GM12878 (cell line): ENCODE data around the gene AREG. TPM values are rescaled to one million over a fixed set of nuclear protein-coding genes. Genes with fewer than 3 reads are reported as not detected.

Experiments
- ATAC-seq: fragments of 200-7000 bp; cut with Tn5 transposase; 3 replicates; pipeline ENCODE4 v1.9.1; 2020; ENCODE audit warnings: mild to moderate bottlenecking, moderate library complexity
- BruUV-seq: library from RNA; stranded (reverse); fragments of 400-500 nt; replicated peaks from 2 replicates; lab custom pipeline; 2021; lab: Mats Ljungman, UMichigan
- CTCF ChIA-PET: fragments of 300-600 bp; sonication (Branson Sonifier 250); formaldehyde crosslinking; extraction: SDS; loops from one replicate; lab custom pipeline; 2021; ENCODE audit warnings: inconsistent platforms; lab: Yijun Ruan, JAX
- POLR2A ChIA-PET: fragments of 350-600 bp; formaldehyde crosslinking; extraction: SDS; loops from one replicate; lab custom pipeline; 2021; ENCODE audit warnings: inconsistent platforms; lab: Charles Lee
- RAD21 ChIA-PET: fragments of 300-600 bp; sonication (Branson Sonifier 250); formaldehyde crosslinking; loops from one replicate; lab custom pipeline; 2023; ENCODE audit warnings: antibody characterized with exemption; ENCODE audit not compliant: unreplicated experiment; lab: Charles Lee
- SMC1A ChIA-PET: fragments of 300-600 bp; sonication (Branson Sonifier 250); formaldehyde crosslinking; loops from one replicate; lab custom pipeline; 2023; ENCODE audit not compliant: unreplicated experiment, uncharacterized antibody; lab: Charles Lee
- DNase-seq: peaks from one replicate; pipeline ENCODE4 v3.0.0-alpha.2; 2011; ENCODE audit warnings: low read depth, low spot score
- FAIRE-seq: peaks from 3 replicates; lab custom pipeline; 2011; peaks lifted over from hg19 to GRCh38; lab: Jason Lieb, UNC
- H2AFZ ChIP-seq: 2 replicates; pipeline ENCODE4 v1.6.0; 2011; ENCODE audit warnings: low read depth, low read length, control low read depth; ENCODE audit not compliant: control insufficient read depth
- H3K27ac ChIP-seq: 2 replicates; pipeline ENCODE4 v1.5.1; 2011; ENCODE audit warnings: control low read depth; ENCODE audit not compliant: control insufficient read depth, insufficient read depth
- H3K27me3 ChIP-seq, 2 experiments: replicated peaks in 1 of 2; 2 replicates each; pipeline versions ENCODE4 v1.6.0 to v1.6.1; 2011; ENCODE audit warnings: low read length in 1 of 2; ENCODE audit not compliant: control insufficient read depth in 2 of 2, insufficient read depth in 2 of 2
- H3K36me3 ChIP-seq, 2 experiments: 2 replicates each; pipeline ENCODE4 v1.5.1; 2011; ENCODE audit warnings: low read length in 1 of 2; ENCODE audit not compliant: control insufficient read depth in 2 of 2, insufficient read depth in 2 of 2
- H3K4me1 ChIP-seq: 2 replicates; pipeline ENCODE4 v1.6.1; 2011; ENCODE audit warnings: mild to moderate bottlenecking, low read length, moderate library complexity, mixed read lengths; ENCODE audit not compliant: control insufficient read depth, insufficient read depth
- H3K4me2 ChIP-seq: 2 replicates; pipeline ENCODE4 v1.6.0; 2011; ENCODE audit warnings: control low read depth; ENCODE audit not compliant: control insufficient read depth, insufficient read depth
- H3K4me3 ChIP-seq: fragments of 200-600 bp; sonication (generic); 2 replicates; pipeline ENCODE4 v1.5.1; 2016
- H3K79me2 ChIP-seq: 2 replicates; pipeline ENCODE4 v1.6.0; 2011; ENCODE audit warnings: low read length; ENCODE audit not compliant: control insufficient read depth, insufficient read depth
- H3K9ac ChIP-seq: 2 replicates; pipeline ENCODE4 v1.8.0; 2011; ENCODE audit warnings: low read length, control low read depth, mixed read lengths; ENCODE audit not compliant: control insufficient read depth, insufficient read depth
- H3K9me3 ChIP-seq: replicated peaks from 3 replicates; pipeline ENCODE4 v1.5.1; 2011; ENCODE audit warnings: mild to moderate bottlenecking, low read length; ENCODE audit not compliant: control insufficient read depth, insufficient read depth
- H4K20me1 ChIP-seq: 2 replicates; pipeline ENCODE4 v1.6.0; 2011; ENCODE audit not compliant: control insufficient read depth, insufficient read depth
- BHLHE40 ChIP-seq, 2 experiments: fragments of 450-650 bp in 1 of 2; IDR thresholded peaks; 2 replicates each; pipeline ENCODE4 v1.6.1; 2011 to 2017; ENCODE audit warnings: low read depth in 2 of 2, borderline replicate concordance in 1 of 2, improper control_type of control experiment in 1 of 2, low read length in 1 of 2, mild to moderate bottlenecking in 1 of 2
- BRCA1 ChIP-seq: IDR thresholded peaks from 2 replicates; pipeline ENCODE4 v1.6.1; 2011; ENCODE audit warnings: low read depth, low read length, improper control_type of control experiment
- EP300 ChIP-seq, 2 experiments: fragments of 150-350 bp in 1 of 2; IDR thresholded peaks; 2 replicates each; pipeline ENCODE4 v1.6.1; 2011 to 2012; ENCODE audit warnings: low read depth in 2 of 2, low read length in 2 of 2, borderline replicate concordance in 1 of 2, improper control_type of control experiment in 1 of 2, inconsistent platforms in 1 of 2; ENCODE audit not compliant: control insufficient read depth in 1 of 2
- IKZF1 ChIP-seq: fragments of 450-650 bp; conservative IDR thresholded peaks from 2 replicates; pipeline ENCODE4 v1.6.1; 2017; ENCODE audit warnings: antibody characterized with exemption, mild to moderate bottlenecking
- IKZF2 ChIP-seq, 2 experiments: fragments of 450-650 bp; IDR thresholded peaks; 2 replicates each; pipeline ENCODE4 v1.6.1; 2017; ENCODE audit warnings: mild to moderate bottlenecking in 2 of 2, moderate library complexity in 2 of 2
- MTA3 ChIP-seq: IDR thresholded peaks from 2 replicates; pipeline ENCODE4 v1.6.1; 2012; ENCODE audit warnings: low read length, inconsistent platforms, borderline replicate concordance
- NR2C2 ChIP-seq: IDR thresholded peaks from 2 replicates; pipeline ENCODE4 v1.6.1; 2011; ENCODE audit warnings: borderline replicate concordance, low read depth; ENCODE audit not compliant: control insufficient read depth, insufficient read length
- RELA ChIP-seq: fragments of 450-650 bp; IDR thresholded peaks from 2 replicates; pipeline ENCODE4 v1.8.0; 2014; ENCODE audit warnings: borderline replicate concordance; ENCODE audit not compliant: partially characterized antibody
- STAT3 ChIP-seq: IDR thresholded peaks from 2 replicates; pipeline ENCODE4 v1.6.1; 2011; ENCODE audit warnings: low read depth, low read length, improper control_type of control experiment
- ZNF622 ChIP-seq: fragments of 450-650 bp; IDR thresholded peaks from 2 replicates; pipeline ENCODE4 v1.6.1; 2017; ENCODE audit warnings: mild to moderate bottlenecking, inconsistent platforms
- WGBS: methylation state at CpG from one replicate; pipeline ENCODE4 v1.1.6; 2016; ENCODE audit warnings: low lambda C conversion rate; ENCODE audit not compliant: insufficient replicate concordance, insufficient coverage; ENCODE audit errors: missing lambda C conversion rate; 5-methylcytosine and 5-hydroxymethylcytosine counted together
- in situ Hi-C: fragments of 300-500 bp; cut with MboI; formaldehyde crosslinking; loops from 9 replicates; pipeline ENCODE4 v1.14.3; 2018; ENCODE audit warnings: mixed read lengths
- intact Hi-C: fragments of 100-400 bp; cut with micrococcal nuclease; formaldehyde crosslinking; loops from one replicate; pipeline ENCODE4 v1.14.2; 2022; ENCODE audit not compliant: unreplicated experiment
- polyA plus RNA-seq, 11 experiments: library from polyadenylated mRNA; depleted of rRNA in 4 of 11; unstranded in 6 of 11; stranded (reverse) in 5 of 11; fragments of >200 nt; fragmentation: Nextera tagmentation in 4 of 11; fragmentation: Illumina TruSeq in 1 of 11; extraction: Ambion mirVana in 4 of 11; extraction: Trizol in 1 of 11; gene quantifications; 1 replicate in 1 of 11; 2 replicates in 10 of 11; pipeline versions ENCODE4 v1.2.1 to v1.2.3, GENCODE V29; 2011 to 2016; ENCODE audit warnings: inconsistent platforms in 2 of 11, missing spikeins in 2 of 11, low read depth in 1 of 11
- total RNA-seq, 4 experiments: library from RNA; depleted of rRNA in 3 of 4; stranded (reverse); fragments of >200 nt in 3 of 4; fragmentation: Illumina TruSeq in 1 of 4; extraction: Trizol in 1 of 4; gene quantifications; 2 replicates each; pipeline versions ENCODE4 v1.2.1 to v1.2.3, GENCODE V29; 2013 to 2021
- TF ChIP-seq, protein P1 (sequence below): fragments of 450-650 bp; IDR thresholded peaks from 2 replicates; pipeline ENCODE4 v1.6.1; 2017; ENCODE audit warnings: mild to moderate bottlenecking
- TF ChIP-seq, protein P2 (sequence below): fragments of 450-650 bp; IDR thresholded peaks from 2 replicates; pipeline ENCODE4 v1.6.1; 2017; ENCODE audit warnings: borderline replicate concordance

AREG gene
- total and polyA plus RNA-seq, 10 of the 15 experiments (the other 5 are each of a cell fraction or from before 2014, with no cell fraction given): 0.25 to 0.37 TPM; not detected in 8

- ChIA-PET POLR2A (no interaction called here), RAD21 (no interaction called here), CTCF (interaction anchor here (0.9 kb wide), 1 partner anchor 37 kb away, joined by 4 read pairs; no protein-coding TSS in a partner anchor), SMC1A (no interaction called here)
- no peaks in the 10 kb centered on the region for H4K20me1 ChIP-seq
- no peak overlapping the region for H3K27ac ChIP-seq
- no peak for TF ChIP-seq NR2C2
- TF ChIP-seq IKZF1: no peak
- no peak for TF ChIP-seq STAT3
- no peak for TF ChIP-seq RELA
- no peaks in the 10 kb centered on the region for H3K79me2 ChIP-seq
- H3K4me1 ChIP-seq: no peaks in the 10 kb centered on the region
- no peak overlapping the region for H3K4me2 ChIP-seq
- under 1% methylated on average over 5 of the region's 5 CpGs for WGBS
- DNase-seq: no peak
- no peaks in the 10 kb centered on the region for H3K9me3 ChIP-seq
- H3K27me3 ChIP-seq: no peaks in the 10 kb centered on the region; a peak in 1 of 4 replicates
- H3K36me3 ChIP-seq: no peaks in the 10 kb centered on the region
- no peak overlapping the region for H3K4me3 ChIP-seq
- no peak overlapping the region for H2AFZ ChIP-seq
- no peak for FAIRE-seq
- ATAC-seq: no peak
- H3K9ac ChIP-seq: no peak overlapping the region
- no TSS peak for BruUV-seq
- in situ Hi-C loops: no loop called here
- intact Hi-C loops: no loop called here
These were observed 30.7 kb upstream of the AREG start for GRCh38 chr4:74414149-74414809.

- SMC1A ChIA-PET: interaction anchor here (0.9 kb wide), 1 partner anchor 100 kb away, joined by 3 read pairs; no protein-coding TSS in a partner anchor
- Histone ChIP-seq H3K27me3 (no peaks in the 10 kb centered on the region; a peak in 1 of 4 replicates), H3K9ac (no peak overlapping the region), H3K4me2 (no peak overlapping the region), H3K36me3 (no peaks in the 10 kb centered on the region), H3K4me3 (no peak overlapping the region), H3K27ac (no peak overlapping the region), H3K79me2 (no peaks in the 10 kb centered on the region), H3K4me1 (no peaks in the 10 kb centered on the region), H3K9me3 (no peaks in the 10 kb centered on the region), H4K20me1 (no peaks in the 10 kb centered on the region), H2AFZ (no peak overlapping the region)
- POLR2A ChIA-PET: no interaction called here
- DNase-seq (no peak), FAIRE-seq (no peak), ATAC-seq (no peak)
- in situ Hi-C loops (no loop called here), intact Hi-C loops (no loop called here)
- CTCF ChIA-PET: interaction anchor here (0.9 kb wide), 1 partner anchor 38 kb away, joined by 4 read pairs; no protein-coding TSS in a partner anchor
- RAD21 ChIA-PET: no interaction called here
- BruUV-seq: no TSS peak
- 14% methylated on average over 3 of the region's 3 CpGs for WGBS
- TF ChIP-seq IKZF2 (IDR thresholded peaks at IDR 0.05) (no peak), EP300 (IDR thresholded peaks at IDR 0.05; ENCODE audit: borderline replicate concordance in 1 of 2, control insufficient read depth in 1 of 2, low read depth in 2 of 2, low read length in 2 of 2) (no peak), BHLHE40 (IDR thresholded peaks at IDR 0.05; ENCODE audit: borderline replicate concordance in 1 of 2, low read depth in 2 of 2, low read length in 1 of 2) (no peak), MTA3 (no peak), BRCA1 (no peak), ZNF622 (no peak)
- TF ChIP-seq, protein P1, sequence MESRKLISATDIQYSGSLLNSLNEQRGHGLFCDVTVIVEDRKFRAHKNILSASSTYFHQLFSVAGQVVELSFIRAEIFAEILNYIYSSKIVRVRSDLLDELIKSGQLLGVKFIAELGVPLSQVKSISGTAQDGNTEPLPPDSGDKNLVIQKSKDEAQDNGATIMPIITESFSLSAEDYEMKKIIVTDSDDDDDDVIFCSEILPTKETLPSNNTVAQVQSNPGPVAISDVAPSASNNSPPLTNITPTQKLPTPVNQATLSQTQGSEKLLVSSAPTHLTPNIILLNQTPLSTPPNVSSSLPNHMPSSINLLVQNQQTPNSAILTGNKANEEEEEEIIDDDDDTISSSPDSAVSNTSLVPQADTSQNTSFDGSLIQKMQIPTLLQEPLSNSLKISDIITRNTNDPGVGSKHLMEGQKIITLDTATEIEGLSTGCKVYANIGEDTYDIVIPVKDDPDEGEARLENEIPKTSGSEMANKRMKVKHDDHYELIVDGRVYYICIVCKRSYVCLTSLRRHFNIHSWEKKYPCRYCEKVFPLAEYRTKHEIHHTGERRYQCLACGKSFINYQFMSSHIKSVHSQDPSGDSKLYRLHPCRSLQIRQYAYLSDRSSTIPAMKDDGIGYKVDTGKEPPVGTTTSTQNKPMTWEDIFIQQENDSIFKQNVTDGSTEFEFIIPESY: no peak
- TF ChIP-seq, protein P2, sequence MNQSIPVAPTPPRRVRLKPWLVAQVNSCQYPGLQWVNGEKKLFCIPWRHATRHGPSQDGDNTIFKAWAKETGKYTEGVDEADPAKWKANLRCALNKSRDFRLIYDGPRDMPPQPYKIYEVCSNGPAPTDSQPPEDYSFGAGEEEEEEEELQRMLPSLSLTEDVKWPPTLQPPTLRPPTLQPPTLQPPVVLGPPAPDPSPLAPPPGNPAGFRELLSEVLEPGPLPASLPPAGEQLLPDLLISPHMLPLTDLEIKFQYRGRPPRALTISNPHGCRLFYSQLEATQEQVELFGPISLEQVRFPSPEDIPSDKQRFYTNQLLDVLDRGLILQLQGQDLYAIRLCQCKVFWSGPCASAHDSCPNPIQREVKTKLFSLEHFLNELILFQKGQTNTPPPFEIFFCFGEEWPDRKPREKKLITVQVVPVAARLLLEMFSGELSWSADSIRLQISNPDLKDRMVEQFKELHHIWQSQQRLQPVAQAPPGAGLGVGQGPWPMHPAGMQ: no peak
These were observed 29.2 kb upstream of the AREG start for GRCh38 chr4:74415602-74416300.
